Renal pelvis (tissue), 4 donors: ENCODE measurements around the gene FHOD1. TPM values are rescaled to one million over a fixed set of nuclear protein-coding genes. Genes with fewer than 3 reads are reported as not detected.

Experiments used
- DNase-seq: peaks from one replicate; pipeline ENCODE4 v3.0.0-alpha.2; 2013
- polyA plus RNA-seq, 3 donors: library from polyadenylated mRNA; unstranded; fragments of 120-200 nt; gene quantifications; one replicate each; pipeline ENCODE4 v1.2.1, GENCODE V29; 2013; ENCODE audit not compliant: insufficient read length in 3 of 3

Gene FHOD1
- polyA plus RNA-seq, 3 donors: 45.1 to 48.9 (median 47.5) TPM

DNA sequence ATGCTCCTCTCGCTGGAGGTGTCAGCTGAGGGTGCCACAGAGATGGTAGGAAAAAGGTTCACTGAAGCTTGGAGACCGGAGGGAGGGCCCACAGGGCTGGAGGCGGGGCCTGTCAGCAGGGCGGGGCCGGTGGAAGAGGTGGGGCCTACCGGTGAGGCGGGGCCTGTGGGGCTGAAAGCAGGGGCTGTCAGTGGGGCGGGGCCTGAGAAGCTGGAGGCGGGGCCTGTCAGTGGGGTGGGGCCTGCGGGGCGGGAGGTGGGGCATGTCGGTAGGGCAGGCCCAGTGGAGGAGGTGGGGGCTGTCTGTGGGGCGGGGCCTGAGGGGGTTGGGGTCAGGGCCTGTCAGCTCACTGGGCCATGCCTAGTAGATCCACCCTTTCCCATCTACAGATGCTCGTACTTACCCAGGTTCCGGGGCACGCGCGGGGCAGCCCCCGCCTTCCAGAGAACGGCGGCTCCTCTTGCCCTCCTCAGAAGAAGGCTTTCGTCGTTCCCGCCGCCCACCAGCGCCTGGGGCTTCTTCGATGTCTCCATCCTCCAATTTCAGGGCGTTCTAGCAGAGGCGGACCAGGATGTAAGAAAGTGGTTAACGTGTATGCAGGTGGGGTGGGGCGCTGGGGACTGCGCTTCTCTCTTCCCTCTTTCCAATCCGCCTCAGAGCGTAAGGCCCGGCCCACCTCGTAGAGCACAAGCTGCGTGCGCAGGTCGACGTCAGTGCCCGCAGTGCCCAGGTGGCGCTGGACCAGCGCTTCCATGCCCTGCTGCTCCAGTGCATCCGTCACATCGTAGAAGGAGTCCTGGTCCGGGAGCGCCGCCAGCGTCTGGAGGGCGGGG is 10.5 kb downstream of the FHOD1 start:
- no peak for DNase-seq

DNA sequence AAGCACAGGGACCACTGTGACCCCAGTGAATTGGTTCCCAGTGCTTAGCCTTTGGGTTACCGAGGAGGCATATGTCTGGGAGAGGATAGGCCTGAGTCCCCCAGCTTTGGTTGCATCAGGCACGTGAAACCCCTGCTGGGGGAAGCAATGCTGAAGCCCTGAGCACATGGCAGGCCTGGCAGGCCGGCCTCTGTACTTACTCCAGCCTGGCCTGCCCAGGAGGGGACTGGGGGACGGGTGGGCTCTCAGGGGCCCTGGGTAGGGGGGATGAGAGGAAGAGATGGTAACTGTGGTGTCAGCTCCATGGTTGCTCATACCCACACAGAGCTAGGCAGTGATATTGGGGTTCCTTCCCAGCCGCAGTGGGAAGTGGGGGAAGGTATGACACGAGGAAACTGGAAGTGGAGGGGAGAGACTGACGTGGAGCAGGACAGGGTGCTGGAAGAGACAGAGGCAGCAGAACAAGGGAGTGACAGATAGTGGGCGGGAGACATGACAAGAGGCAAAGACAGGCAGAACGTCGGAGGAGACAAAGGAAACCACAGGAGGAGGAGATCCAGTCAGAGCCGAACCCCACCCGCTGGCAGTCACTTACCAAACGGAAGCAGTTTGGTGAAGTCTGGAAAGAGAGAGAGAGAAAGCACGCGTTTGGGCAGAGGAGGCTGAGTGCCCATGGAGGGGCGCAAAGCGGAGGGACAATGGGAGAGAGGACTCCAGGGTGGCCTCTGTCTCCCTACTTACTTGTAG is 11.3 kb downstream of the FHOD1 start:
- DNase-seq: no peak

DNA sequence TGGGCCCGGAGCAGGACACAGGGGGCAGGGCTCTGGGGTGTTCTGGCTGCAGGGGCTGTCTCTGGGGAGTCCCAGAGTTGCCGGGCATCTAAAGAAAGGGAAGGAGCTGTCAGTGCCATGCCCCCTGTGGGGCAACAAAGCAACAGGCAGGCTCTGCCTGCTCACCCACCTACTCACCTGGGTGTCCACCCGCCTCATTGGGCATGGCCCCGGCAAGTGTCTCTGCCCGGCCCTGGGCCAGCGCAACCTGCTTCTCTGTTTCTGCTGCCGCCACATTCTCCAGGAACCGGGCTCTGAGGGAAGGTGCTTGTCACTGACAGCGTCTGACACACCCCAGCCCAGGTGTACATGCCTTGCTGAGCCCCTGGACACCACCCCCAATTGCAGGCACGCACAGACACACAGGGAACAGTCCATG is 13.1 kb downstream of the FHOD1 start:
- no peak for DNase-seq

DNA sequence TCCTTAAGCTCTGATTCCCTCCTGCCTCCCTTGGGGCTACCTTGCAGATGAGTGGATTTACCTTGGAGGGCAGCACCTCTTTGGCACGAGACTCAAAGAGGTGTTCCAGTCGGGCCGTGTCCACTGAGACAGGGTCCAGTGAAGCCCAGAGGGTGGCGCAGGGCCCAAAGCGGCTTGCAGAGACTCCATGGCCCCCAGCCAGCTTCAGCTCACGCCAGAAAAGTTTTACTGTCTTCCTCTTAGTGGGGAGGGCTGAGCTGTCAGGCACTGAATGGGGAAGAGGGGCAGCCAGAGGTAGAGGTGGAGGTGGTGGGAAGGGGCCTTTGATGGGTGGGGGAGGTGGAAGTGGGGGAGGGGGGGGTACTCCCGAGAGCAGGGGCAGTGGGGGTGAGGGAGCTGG is 13.7 kb downstream of the FHOD1 start:
- DNase-seq: no peak

DNA sequence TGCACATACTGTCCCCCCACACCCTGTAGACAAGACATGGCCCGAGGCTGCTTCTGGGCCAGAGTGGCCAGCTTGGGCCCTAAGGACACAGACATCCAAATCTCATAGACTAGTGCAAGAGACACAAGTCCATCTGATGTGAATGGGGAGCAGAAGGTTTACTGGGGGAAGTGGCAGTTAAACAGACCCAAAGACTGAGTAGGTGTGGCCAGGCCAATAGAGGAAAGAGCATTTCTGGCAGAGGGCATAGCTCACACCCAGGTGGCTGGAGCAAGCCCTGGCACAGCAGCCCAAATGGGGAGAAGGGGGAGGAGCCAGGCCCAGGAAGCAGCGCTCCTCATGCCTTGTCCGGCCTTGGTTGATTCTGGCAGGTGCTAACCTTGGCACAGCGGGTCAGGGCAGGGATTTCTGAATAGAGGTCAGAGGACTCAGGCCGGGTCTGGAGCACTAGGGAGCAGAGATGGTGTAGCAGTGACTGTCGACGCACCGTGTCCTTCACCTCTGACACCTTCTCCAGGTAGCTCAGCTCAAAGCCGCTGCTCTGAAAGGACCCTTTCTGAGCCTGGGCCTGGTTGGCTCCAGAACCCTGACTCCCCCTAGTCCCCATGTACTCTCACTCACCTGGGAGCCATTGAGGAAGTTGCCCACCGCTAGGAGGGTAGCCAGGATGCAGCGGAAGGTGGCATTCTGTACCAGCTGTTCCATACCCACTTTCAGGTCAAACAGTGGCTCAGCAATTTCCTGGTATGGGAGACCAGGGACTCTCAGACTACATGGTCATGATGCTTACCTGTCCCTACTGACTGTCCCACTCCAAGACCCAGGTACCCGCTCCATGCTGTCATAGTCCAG is 16.2 kb downstream of the FHOD1 start:
- DNase-seq: no peak

DNA sequence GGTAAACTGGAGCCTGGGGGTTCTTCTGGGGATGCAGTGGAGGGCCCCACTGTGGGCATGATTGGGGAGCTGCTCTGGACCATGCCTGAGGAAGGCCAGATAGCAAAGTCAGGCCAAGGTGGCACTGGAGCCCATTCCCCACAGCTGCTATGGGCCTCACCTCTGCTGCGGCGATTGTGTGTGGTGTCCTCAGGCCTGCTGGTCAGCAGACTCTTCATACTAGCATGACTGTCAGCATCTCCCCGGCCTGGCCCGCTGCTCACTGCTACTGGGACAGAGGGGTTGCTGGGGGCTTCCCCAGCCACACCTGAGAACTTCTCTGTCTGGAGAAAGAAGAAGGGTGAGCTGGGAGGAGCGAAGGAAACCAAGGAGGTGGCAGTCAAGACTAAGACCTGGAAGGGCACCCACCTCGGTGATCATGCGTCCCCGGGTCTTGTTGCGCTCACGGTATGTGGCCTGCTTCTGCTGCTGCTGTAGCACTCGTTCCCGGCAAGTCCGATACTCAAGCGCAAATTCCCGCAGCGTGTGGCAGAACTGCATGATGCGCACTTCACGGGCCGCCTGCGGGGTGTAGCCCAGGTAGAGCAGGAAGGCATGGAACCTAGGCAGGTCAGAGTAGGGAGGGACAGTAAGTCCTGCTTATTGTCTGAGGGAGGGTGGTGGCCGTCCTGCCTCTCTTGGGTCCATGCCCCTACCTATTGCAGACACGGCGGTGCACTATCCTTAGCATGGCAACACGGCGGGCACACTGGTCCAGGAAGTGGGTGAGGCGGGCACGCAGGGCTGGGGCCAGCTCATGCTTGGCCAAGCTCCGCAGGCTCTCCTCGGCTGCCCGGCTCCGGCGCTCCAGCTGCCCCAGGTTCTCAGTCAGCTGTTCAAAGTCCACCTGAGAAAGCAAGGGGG is 17.1 kb downstream of the FHOD1 start:
- DNase-seq: no peak

DNA sequence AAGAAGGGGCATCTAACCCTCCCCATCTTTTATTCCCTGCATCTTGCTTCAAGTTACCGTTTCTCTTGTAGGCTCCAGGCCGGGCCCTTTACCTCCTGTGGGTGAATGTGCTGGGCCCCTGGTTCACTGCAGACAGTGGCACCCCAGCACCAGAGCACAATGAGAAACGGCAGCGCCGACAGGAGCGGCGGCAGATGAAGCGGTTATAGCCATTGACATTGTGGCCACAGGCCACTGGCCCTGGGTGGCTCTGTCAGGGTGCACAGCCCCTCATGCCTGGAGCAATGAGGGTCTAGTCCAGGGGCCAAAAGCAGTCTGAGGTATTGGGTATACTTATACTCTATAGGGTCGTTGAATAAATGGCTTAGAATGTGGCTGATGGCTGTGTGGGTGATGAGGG is 18.4 kb downstream of the FHOD1 start:
- DNase-seq: no peak

DNA sequence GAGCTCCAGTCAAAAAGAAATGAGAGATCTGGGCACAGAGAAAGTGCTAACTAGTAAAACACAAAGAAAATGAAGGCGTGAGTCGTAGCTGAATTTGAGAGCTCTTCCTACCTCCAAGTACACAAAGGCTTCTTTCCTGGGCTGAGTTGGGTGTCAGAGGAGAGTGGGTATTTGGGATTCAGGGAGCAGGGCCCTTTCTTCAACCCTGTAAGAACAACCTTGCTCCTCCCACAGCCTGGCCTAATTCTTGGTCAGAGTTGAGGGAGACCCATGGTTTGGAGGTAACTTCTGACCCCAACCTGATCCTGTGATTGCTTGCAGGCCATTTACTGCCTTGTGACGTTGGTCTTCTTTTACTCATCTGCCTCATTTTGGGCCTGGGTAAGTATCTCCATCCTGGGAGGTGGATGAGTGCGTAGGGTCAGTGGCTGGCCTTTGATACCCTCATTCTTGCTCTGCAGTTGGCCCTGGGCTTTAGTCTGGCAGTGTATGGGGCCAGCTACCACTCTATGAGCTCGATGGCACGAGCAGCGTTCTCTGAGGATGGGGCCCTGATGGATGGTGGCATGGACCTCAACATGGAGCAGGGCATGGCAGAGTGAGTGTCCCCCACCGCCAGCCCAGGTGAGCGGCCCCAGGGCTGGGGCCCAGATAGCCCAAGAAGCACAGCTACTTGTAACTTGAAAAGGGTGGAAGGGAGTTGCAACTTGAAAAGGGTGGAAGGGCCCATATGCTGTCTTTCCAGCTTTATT is 19.1 kb downstream of the FHOD1 start:
- no peak for DNase-seq

DNA sequence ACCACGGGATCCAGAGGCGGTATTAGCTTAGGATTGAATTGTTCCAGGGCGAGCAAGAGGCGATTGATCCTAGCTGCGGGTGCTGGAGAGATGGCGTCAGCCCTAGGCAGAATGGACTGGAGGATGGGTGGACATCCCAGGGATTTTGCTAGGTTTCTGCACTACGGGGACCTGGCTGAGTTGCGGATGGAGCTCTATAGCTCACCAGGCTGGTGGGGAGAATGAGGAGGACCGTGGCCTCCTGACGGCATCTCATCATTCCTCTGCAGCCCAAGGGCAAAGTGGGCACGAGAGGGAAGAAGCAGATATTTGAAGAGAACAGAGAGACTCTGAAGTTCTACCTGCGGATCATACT is 19.7 kb downstream of the FHOD1 start:
- DNase-seq: no peak

DNA sequence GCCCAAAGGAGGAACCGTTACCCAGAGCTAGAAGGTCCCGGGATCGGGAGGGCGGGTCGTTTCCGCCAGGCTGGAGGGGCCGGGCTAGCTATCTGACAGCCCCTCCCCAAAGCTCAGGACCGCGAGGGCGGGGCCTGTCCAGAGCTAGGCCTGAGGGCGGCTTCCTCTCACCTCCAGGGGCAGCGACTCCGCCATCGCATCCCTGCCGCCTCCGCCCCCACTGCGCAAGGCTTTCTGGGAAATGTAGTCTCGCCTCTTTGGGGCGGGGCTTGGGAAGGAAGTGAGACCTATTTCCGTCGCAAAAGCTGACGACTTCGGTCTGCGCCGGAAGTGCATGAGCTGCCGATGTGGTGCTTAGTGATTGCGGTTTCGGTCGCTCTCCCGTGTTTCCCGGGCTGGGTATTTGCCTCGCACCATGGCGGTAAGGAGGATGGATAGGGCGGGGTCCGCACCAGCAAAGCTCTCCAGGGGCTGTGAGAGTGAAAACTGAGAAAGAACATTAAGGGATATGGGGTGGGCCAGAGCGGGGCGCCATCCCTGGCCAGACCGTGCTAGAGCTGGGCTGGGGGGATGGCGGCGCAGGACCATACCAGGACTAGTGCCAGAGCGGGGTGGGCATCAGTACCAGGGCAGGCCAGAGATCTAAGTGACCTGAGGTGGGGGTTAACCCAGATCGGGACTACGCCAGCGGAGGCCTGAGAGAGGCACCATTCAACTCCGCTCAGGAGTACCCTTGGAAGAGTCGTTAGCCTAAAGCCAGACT is 20.3 kb downstream of the FHOD1 start, which contains the start of gene TMEM208:
TSS of gene TMEM208 (plus strand) at position 327 of the 763 bp plus-strand sequence. CDS start at position 416, 89 bp downstream.
- peak; percentile 99 for DNase-seq

DNA sequence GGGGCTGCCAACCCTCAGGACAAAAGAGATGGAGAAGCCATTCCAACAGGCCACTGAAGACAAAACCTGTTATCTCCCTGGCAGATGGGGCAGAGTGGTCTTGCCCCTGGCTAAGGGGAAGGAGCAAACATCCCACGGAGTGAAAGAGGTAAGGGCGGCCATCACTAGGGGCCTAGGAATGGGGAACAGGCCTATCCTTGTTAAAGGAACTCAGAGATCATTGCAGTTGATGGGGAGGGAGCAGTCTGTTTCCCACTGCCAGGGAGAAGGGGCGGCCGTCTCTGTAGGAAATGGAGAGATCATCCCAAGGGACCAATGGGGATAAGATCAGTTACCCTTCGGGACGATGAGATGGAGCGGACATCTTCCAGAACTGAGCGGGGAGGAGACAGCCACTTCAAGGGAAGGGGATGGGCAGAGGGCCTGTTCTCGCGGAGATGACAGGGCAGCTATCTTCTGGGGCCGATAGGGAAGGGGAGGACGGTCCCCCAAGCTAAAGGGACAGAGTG is 20.9 kb downstream of the FHOD1 start:
- DNase-seq: no peak

DNA sequence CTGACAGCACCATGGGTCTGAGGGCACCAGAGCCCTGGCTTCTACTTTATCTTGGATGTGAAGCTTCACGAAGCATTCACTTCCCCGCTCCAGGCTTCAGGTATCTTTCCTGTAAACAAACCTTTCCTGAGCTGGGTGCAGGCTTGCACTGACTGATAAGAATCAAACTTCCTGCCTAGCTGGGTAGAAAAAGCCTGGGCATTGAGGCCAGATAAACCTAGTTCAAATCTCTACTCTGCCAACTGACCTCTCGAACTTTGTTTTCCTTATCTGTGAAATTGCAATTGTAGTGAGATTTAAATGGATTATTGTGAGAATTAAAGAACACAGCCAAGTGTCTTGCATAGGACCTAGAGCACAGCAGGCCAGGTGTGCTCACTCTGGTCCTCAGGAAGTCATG is 23.3 kb downstream of the FHOD1 start:
- no peak for DNase-seq

DNA sequence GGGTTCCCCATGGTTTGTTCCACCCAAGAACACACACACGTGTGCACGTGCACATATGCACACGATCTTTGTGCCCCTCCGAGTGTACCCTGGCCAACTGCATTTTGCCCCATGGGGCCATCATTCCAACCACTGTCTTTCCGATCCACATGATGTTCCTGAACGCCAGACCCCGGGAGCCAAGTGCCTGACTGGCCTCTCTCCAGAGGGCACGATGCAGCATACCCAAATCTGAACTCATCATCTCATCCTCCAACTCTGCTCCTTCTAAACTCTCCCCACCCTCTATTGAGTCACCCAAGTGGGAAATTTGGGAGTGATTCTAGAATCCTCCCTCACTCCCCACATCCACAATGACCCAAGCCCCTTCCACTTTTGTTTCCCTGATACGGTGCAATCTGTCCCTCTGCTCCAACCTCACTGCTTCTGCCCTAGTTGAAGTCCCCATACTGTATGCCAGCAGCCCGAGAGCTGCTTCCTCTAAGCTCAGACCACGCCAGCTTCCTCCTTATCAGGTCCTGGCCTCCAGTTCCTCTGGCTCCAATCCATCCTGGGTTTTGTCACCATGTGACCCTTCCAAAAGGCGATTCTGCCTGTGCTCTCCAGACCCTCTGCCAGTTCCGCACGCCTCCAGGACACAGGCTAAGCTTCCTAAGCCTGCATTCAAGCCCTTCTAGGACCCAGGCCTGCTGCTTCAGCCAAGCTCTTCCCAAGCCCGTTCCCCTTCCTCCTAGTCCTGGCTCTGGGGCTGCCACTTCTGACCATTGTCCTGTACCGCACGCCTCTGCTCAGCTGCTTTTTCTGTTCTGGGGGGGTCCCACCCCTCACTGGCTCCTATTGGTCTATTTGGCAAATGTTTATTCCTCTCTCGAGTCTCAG is 30.4 kb downstream of the FHOD1 start:
- DNase-seq: no peak

DNA sequence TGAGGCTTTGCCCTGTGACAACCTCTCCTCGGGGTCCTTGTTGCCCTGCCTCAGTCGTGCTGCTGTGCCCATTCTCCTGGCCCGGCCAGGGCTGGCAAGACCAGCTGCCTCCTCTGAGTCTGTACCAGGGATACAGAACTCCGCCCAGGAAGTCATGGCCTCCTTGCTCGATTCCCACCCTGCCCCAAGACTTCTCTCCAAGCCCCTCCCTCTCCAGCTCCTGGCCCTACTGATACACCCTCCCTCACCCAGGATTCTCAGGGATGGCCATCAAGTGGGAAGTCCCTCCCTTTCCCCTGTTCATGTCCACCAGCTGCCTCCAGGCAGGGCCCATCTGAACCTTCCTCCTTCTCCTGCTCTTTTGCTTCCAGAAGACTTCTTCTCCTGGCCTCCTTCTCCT is 31.6 kb downstream of the FHOD1 start:
- DNase-seq: no peak

DNA sequence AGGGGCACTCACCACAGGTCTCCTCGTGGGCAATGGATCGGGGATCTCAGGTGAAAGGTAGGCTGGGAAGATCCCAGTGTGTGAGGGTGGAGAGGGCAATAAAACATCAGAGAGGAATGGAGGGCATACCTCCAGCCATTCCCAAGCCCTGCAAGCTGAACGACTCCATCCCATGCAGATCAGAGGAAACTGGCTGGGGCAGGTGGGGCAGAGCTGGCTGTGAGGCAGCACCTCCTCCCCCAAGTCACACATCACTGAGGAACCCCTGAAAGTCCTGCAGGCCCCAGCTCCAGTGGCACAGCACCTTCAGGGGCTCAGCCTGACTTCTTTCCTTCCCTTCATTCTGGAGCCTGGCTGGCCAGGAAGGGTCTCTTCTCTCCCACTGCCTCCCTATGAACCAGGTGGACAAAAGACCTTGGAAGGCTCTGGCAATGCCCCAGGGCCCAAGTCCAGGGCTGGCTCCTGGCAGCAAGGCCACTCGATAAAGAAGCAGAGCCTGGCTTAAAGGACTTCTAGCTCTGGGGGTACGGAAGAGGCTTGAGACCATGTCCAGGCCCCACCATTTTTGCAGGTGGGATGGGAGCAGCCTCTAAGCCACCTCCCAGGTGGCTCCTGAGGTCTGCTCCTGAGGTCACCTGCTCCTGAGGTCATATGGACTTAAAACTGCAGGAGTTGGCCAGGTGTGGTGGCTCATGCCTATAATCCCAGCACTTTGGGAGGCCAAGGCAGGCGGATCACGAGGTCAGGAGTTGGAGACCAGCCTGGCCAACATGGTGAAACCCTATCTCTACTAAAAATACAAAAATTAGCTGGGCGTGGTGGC is 33.9 kb downstream of the FHOD1 start:
- DNase-seq: no peak

DNA sequence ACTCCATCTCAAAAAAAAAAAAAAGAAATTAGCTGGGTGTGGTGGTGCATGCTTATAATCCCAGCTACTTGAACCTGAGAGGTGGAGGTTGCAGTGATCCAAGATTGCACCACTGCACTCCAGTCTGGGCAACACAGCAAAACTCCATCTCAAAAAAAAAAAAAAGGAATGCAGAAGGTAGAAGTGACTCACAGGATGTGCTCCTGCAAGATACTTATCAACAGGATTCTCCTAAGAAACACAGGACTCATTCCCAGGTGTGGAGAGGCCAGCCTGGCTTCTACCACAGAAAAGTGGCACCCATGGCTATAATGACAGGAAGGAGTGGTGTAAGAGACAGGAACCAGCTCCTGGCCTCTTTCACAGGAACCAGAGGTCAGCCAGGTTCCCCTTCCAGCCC is 34.5 kb downstream of the FHOD1 start:
- no peak for DNase-seq

DNA sequence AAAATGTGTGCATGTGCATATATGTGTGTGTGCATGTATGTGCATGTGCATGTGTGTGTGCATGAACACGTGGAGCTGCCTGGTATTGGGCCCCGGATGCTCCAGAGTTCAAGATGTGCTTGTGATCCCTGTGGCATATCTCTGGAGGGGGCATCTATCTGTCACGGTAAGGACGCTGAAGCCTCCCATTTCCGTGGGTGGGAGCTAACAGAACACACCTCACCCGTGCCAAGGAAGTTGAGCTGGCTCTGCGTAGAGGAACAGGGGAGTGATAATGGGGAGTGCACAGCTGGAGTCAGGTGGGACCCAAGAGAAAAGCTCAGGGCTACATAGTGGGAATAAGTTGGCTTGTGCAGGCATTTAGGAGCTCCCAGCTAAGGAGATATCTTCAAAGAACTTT is 35.6 kb downstream of the FHOD1 start:
- DNase-seq: no peak
